ENCODE data around the gene P3R3URF.
"Not testable (repeated sequence)": the region's sequence is repeated elsewhere in the genome, so short reads cannot be mapped to it uniquely, and the experiment has no call there.

Gene P3R3URF

DNA sequence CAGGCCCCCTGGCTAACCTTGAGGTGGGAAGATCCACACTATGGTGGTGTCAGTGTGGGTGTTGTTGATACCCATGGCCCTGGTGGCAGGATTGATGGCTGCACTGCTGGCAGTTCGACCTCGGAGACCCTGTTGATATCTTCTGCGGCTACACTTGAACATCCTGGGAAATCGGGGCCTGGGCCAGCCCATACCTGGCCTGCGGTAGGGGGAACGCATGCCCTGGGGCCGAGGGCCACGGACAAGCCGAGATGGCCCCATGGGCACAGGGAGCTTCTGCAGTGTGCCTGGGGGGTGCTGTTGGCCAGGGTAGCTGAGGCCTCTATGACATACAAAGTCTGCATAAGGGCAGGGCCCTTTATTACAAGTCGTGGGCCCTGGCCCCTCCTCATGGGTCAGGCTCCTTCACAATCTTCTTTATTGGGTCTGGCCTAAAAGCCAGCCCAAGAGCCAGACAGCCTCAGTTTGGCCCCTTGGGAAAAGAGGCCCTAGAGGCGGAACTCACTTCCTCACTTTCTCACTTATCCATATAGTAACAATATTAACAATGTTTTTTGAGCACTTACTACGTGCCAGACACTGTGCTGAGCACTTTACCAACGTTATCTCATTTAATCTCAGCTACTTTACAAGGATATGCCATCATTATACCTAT is at the start of gene P3R3URF:
Gene P3R3URF, minus strand, starts transcription at position 278 of the 655 bp plus-strand sequence. Its CDS starts 17 bp downstream, at position 261.
- peak within 1 kb of the TSS; percentile 12; the same call in 1 of the 2 replicates for H3K27ac ChIP-seq

DNA sequence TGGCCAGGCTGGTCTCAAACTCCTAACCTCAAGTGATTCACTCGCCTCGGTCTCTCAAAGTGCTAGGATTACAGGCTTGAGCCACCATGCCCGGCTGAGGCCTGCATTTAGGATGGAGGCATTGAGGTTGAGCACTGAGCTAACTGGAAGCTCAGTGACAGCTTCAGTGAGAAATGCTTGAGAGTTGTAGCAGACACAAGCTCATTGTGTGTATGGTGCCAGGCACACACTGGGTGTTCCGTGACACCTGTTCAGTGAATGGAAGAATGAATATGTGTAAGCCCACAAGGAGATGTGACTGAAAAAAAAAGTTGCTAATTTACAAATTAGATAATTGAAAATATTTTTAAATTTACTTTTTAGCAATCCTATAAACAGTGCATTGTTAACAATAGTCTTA is 48.7 kb upstream of the P3R3URF start:
- no peak overlapping the region for H3K27ac ChIP-seq
- TF ChIP-seq ZFX (IDR thresholded peaks at IDR 0.05; ENCODE audit: borderline replicate concordance): no peak
- TF ChIP-seq, protein P1, sequence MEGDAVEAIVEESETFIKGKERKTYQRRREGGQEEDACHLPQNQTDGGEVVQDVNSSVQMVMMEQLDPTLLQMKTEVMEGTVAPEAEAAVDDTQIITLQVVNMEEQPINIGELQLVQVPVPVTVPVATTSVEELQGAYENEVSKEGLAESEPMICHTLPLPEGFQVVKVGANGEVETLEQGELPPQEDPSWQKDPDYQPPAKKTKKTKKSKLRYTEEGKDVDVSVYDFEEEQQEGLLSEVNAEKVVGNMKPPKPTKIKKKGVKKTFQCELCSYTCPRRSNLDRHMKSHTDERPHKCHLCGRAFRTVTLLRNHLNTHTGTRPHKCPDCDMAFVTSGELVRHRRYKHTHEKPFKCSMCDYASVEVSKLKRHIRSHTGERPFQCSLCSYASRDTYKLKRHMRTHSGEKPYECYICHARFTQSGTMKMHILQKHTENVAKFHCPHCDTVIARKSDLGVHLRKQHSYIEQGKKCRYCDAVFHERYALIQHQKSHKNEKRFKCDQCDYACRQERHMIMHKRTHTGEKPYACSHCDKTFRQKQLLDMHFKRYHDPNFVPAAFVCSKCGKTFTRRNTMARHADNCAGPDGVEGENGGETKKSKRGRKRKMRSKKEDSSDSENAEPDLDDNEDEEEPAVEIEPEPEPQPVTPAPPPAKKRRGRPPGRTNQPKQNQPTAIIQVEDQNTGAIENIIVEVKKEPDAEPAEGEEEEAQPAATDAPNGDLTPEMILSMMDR (IDR thresholded peaks at IDR 0.05): no peak

More for the DNA sequence above, at the start of gene P3R3URF:
- TF ChIP-seq ZFX (IDR thresholded peaks at IDR 0.05; ENCODE audit: borderline replicate concordance): no peak
- TF ChIP-seq, protein P1 (IDR thresholded peaks at IDR 0.05): no peak

- H3K27ac ChIP-seq: no peak overlapping the region
- TF ChIP-seq ZFX (IDR thresholded peaks at IDR 0.05; ENCODE audit: borderline replicate concordance): no peak
- TF ChIP-seq, protein P1 (IDR thresholded peaks at IDR 0.05): peak; percentile 98
Measured at GRCh38 chr1:46223472-46223943, 47.2 kb upstream of the P3R3URF start.

GRCh38 chr1:46223055-46223454 is 46.8 kb upstream of the P3R3URF start:
- not testable (repeated sequence) for H3K27ac ChIP-seq

GRCh38 chr1:46221749-46222148 is 45.5 kb upstream of the P3R3URF start:
- TF ChIP-seq ZFX (IDR thresholded peaks at IDR 0.05; ENCODE audit: borderline replicate concordance): no peak
- TF ChIP-seq, protein P1 (IDR thresholded peaks at IDR 0.05): no peak
- no peak overlapping the region for H3K27ac ChIP-seq

DNA sequence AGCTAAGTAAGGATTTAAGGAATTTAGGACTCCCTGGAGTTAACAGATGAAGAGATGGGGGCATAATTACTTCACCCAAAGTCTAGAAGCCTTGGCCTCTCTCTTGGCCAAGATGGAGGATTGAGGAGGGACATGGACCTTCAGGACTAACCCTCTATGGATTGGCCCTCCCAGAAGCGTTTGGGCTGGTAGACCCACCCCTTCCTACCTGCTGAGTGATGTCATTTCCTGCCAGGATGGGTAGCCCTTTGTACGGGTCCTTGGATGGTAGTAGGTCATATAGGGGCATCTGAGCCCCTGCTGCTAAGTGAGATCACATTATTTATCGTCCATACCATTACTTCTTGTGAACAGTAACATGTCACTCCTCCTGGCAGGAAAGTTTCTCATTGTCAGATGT is 44.5 kb upstream of the P3R3URF start:
- TF ChIP-seq, protein P1 (IDR thresholded peaks at IDR 0.05): no peak
- TF ChIP-seq ZFX (IDR thresholded peaks at IDR 0.05; ENCODE audit: borderline replicate concordance): no peak

GRCh38 chr1:46219551-46220520 is 43.5 kb upstream of the P3R3URF start:
- no peak overlapping the region for H3K27ac ChIP-seq
- TF ChIP-seq, protein P1 (IDR thresholded peaks at IDR 0.05): no peak
- no peak for TF ChIP-seq ZFX (IDR thresholded peaks at IDR 0.05; ENCODE audit: borderline replicate concordance)

More for the DNA sequence above, 44.5 kb upstream of the P3R3URF start:
- H3K27ac ChIP-seq: no peak overlapping the region

Data from 22Rv1 (cell line).